Ammon's horn (tissue), 1 donor: Measurements from ENCODE around the gene CALHM2.
"Not testable (repeated sequence)": the region's sequence is repeated elsewhere in the genome, so short reads cannot be mapped to it uniquely, and the experiment has no call there.

ENCODE experiments used
- DNase-seq: peaks from one replicate; pipeline ENCODE4 v3.0.0-alpha.2; 2016; ENCODE audit warnings: low spot score

The CALHM2 gene, protein sequence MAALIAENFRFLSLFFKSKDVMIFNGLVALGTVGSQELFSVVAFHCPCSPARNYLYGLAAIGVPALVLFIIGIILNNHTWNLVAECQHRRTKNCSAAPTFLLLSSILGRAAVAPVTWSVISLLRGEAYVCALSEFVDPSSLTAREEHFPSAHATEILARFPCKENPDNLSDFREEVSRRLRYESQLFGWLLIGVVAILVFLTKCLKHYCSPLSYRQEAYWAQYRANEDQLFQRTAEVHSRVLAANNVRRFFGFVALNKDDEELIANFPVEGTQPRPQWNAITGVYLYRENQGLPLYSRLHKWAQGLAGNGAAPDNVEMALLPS

DNA sequence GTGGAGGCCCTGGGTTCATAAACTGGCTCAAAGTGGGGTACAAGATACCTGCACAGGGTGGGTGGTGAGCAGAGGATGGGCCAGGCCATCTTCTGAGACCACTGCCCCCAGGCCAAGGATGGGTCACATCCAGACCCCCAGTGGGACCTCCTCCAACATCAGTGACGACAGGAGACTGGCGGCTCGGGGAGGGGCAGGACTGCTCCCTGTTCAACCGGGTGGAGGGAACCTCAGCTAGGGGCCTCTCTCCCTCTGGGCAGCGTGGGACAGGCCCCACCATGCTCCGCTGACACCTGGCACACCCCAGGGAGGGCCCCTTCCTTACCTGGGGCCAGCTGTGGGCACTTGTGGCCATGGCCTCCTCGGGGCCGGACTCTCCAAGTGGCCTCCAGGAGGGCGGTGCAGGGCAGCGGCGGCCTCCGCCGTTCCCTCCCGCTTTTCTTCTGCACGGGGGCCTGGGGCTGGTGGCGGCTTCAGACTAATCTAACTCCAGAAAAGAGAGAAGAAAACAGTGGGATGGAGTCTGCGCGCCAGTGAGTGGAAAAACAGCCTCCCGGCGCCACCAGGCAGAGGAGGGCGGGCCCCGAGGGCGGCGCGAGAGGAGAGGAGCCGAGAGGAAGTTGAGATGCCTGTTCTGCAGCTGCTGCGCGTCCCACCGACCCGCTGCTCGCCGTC, at the start of gene CALHM2:
TSS of gene CALHM2 (minus strand) at position 540 of the 675 bp plus-strand sequence. CDS start 2,429 bp downstream, outside the sequence.
- DNase-seq = peak; percentile 70

DNA sequence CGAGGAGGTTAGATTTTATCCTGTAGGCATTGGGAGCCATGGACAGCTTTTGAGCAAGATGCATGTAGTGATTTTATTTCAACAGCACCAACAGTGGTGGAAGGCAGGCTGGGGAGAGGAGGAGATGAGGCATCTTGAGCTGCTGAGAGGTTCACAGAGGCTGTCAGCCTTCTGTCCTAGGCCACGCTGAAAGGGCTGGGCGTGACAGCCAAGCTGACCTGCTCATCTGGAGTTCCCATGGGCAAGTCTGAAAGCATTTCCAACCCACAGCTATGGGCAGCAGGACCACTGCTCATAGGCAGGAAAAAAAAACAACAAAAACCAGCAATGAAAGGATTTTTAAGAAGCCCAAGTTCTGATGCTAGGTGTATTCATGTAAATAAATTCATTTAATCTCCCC, 49.0 kb upstream of the CALHM2 start:
- no peak for DNase-seq

DNA sequence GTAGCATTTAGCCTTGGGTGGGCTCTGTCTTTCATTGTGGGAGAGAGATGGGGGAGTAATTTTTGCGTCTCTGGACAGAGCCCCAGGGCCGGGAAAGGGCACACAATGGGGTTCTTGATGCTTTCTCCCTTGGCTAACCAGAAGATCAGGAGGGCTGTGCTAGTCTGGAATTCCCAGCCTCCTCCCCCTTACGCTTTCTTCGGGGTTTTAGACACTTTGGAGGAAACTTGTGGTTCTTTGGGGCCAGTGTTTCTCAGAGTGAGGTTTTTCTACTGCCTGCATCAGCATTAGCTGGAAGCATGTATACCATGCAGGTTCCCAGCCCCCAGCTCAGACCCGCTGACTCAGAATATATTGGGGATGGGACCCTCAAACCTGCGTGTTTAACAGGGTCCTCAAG, 48.3 kb upstream of the CALHM2 start:
- DNase-seq = no peak

DNA sequence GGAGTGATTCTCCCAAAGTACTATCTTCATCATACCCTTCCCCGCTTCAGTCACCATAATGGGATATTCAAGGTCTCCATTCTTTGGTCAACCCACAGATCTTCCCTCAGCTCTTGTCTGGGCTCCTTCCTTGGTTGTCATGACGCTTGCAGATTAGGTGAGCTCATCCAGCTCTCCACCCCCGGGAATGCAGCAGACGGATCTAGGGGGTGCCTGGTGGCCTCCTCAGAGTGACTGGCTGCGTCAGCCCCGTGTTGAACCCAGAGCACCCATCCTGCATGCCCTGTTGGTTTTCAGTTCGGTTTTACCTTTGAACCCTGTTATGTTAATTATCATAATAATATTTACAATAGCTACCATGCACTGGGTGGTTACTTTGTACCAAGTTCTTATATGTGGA, 47.7 kb upstream of the CALHM2 start:
- DNase-seq = peak; percentile 39

DNA sequence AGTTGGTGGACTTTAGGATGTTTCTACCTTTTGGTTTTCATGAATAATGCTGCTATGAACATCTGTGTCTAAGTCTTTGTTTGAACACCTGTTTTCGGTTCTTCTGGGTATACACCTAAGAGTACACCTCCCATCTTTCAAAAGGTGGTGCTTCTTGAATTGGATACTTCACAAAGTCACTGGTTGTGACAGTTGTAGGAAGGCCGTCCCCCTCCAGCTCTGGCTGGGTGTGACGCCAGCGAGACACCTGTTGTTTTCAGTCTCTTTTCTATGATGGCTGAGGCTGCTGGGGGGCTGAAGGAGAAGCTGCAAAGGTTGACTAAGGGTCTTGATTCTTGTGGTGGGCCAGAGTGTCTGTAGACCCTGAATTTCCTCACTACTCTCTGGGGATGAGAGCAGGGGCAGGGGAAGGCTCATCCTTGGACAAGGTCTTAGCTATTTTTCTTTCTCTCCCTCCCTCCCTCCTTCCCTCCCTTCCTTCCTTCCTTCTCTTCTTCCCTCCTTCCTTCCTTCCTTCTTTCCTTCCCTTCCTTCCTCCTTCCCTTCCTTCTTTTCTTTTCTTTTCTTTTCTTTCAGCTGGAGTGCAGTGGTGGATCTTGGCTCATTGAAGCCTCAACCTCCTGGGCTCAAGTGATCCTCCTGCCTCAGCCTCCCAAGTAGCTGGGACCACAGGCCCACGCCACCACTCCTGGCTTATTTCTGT, 46.9 kb upstream of the CALHM2 start:
- no peak for DNase-seq

DNA sequence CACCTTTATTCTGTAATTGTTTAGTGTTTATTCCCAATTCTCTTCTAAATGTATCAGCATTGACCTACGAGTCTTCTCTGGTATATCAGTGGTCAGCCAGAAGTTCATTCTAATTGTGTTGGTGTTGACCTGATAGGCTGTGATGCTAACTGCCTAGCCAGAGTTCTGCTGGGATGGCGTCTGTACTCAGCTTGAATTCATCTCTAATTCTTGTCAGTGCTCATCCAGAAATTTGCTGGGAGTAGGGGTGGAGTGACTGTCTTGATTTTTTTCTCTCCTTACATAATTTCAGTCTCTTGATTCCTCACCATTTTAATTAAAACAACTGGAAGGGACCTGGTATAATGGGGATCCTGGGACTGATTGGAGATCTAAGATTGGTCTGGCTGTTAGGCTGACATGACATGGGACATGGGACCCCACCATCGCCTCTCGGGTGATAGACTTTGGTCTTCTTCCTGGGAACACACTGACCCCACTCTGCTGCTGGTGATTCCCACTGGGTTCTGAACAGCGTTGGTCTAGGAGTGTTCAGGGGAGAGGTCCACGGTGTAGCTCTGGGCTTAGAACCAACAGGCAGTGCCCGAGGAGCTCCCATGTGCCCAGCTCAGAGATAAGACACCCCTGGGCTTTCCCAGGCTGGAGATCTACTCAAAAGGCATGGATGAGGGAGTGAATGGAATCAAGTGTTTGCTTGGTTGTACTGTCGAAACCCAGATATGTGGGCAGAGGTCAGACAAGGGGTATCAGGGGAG, 45.2 kb upstream of the CALHM2 start:
- DNase-seq = no peak

DNA sequence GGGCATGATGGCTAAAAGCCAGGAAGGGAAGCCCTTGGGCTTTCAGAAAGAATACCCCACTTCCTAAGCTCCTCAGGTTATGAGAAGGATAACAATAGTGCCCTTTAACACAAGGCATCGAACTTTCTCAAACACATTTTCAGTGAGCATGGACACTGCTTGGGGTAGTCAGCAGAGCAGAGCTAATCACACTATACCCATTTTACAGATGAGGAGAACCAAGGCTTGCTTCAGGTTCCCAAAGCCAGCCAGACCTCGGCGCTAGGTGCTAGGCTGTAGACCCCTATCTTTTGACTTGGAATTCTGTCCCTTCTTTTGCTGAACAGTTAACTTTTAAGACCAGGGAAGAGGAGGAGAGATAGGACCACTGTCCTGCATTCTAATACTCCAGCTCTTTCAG, 43.2 kb upstream of the CALHM2 start:
- no peak for DNase-seq

DNA sequence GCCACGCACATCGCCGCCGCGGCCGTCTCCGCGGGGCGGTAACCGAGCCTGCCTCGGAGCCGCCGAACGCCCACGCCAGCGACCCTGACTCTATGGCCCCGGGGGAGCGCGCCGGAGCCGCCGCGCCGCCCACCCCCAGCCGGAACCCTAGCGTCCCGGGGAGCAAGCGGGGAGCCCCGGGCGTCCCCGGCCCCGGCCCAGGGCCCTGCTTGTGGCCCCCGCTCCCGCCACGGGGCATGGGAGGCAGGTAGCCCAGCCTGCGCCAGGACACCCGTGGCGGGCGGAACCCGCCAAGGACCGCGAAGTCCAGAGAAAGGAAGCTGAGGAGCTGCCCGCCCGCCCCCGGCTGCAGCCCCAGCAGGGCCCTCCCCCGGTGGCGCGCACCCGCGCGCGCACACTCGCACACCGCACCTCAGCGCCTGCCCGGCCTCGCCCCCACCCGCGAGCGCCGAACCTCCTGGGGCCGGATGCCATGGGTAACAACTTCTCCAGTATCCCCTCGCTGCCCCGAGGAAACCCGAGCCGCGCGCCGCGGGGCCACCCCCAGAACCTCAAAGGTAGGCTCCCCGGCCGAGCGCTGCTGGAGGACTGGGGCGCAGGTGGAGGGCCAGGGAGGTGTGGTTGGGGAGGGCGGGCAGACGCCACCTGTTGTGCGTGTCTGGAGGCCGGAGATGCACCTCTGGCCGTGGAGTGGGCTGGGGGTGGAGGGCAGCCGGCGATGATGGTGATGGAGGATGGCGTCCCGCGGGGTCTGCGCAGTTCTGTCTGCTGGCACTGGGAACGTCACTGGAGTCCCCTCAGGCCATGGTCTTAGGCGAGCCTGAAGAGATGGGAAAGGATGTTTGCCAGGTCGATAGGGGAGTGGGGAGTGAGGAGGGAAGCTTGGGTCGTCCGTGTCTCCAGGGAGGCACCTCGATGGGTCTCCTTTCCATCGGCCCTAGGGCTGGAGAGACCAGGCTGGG, 42.0 kb upstream of the CALHM2 start:
- no peak for DNase-seq

DNA sequence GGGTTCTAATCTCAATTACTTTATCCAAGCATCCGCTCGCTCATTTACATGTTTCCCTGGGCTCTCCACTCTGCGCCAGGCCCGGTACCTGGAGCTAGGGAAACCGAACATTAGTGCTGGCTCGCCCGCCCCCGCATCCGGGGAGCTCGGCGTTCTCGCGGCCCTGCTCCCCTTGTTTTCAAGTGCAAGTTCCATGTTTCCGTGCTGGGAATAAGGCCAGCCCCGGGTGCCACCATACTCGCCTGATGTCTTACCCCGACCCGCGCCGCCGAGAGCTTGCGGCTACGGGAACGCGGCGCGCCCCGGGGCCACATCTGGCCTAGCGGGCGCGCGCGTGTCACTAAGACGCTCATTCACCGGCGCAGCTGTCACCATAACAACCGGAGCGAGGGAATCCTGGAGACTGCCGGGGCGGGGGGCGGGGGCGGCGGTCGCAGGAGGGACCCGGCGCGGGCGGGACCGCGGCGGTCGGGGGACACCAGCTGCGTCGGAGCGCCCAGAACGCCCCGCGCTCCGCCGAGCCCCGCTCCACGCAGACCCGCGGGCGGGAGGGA, 41.3 kb upstream of the CALHM2 start, which contains the start of gene NEURL1:
TSS of gene NEURL1 (plus strand) at position 344 of the 554 bp plus-strand sequence. CDS start 683 bp downstream, outside the sequence.
- peak; percentile 36 for DNase-seq

DNA sequence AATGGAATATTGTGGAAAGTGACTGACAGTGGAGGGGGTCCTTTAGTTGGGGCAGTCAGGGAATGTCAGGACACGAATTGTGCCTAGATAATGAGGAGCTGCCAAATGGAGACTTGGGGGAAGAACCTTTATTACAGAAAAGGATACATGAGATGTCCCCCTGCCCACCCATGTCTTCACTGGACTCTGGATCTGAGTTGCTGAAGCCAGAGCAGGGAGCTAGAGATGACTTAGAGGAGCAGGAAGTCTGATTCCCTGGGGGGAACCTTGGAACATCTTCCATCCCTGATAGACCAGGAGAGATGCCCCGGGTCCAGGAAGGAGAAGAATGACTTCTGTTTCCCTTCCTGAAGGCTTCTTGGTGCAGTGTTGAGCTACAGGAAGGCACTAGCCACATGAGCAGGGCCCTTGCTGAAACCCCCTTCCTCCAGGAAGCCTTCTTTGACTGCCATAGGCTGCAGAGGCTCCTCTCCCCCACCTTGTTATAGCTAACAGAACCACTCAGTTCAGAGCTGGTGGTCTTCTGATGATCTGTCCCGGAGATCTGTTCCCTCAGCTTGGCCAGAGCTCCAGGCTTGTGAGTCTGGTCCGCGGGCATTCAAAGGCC, 40.6 kb upstream of the CALHM2 start:
- DNase-seq = no peak

DNA sequence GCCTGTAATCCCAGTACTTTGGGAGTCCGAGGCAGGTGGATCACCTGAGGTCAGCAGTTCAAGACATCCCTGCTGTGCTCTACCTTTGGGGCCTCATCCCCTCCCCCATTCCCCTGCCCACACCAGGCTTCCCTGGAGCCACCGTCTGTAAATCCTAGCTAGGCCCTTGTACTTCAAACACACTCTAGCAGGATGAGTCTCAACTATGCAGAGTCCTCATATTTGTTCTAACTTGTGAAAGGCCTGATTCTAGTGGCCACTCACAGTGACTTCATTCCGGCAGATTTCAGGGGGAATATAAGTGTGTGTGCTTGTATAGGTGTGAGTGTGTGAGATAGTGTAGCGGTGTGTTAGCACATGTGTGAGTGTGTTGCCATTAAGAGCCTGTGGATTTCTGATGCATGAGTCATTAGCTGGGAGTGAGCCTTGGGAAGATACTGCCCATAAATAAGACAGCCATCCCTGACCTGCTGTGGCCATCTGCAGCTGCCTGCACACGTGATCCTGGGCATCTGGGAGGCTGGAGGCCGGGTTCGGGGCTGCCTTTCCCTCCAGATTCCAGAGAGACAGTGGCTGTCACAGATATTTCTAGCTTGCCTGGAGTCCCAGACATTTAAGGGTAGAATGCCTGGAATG, 39.7 kb upstream of the CALHM2 start:
- no peak for DNase-seq

DNA sequence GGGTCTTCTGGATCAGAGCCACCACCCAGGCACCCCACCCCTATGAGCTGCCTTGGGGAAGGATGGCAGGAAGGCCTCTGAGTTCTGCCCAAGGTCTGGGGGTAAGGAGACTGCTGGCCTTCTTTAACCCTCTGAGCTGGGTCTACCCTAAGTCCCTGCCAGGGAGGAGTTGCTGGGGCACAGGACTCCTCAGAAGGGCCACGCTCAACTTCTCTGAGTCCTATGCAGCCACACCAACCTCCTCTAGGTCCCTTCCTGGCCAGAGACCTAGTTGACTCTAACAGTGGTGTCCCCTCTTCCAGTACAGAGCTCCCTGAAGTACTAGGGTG, 38.8 kb upstream of the CALHM2 start:
- no peak for DNase-seq

DNA sequence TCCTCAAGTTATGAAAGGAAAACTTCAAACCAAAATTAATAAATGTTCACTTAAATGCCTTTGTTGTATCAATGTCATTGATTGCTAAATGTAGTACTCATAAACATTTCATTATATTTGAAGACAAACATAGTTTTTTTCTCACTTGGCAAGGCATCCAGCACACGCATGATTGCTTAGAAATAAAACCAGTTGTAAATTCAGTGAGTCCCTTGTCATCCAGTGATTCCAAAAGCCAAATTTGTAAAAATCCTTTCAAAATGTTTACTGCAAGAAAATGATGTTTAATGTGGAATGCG, 35.2 kb upstream of the CALHM2 start:
- no peak for DNase-seq

DNA sequence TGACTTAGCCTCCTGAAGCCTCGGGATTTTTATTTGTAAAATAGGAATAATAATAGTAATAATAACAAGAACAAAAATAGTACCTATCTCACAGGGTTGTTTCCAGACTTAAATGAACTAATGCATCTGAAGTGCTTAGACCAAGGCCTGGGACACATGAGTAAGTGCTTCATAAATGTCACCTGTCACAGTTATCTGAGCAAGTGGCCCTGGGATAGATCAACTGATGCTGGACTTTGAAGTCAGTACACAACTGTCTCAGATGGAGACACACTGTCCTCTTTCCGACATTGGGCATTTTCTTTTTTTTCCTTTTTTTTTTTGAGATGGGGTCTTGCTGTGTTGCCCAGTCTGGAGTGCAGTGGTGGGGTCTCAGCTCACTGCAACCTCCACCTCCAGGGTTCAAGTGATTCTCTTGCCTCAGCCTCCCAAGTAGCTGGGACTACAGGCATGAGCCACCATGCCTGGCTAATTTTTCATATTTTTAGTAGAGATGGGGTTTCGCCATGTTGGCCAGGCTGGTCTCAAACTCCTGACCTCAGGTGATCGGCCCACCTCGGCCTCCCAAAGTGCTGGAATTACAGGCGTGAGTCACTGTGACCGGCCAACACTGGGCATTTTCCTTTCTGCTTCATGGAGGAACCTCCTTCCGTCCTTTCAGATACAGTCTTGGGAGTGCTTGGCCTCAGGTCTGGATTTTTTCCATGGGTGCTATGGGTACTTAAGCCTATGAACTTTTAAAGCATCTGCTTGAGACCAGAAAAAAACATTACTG, 34.7 kb upstream of the CALHM2 start:
- not testable (repeated sequence) for DNase-seq

DNA sequence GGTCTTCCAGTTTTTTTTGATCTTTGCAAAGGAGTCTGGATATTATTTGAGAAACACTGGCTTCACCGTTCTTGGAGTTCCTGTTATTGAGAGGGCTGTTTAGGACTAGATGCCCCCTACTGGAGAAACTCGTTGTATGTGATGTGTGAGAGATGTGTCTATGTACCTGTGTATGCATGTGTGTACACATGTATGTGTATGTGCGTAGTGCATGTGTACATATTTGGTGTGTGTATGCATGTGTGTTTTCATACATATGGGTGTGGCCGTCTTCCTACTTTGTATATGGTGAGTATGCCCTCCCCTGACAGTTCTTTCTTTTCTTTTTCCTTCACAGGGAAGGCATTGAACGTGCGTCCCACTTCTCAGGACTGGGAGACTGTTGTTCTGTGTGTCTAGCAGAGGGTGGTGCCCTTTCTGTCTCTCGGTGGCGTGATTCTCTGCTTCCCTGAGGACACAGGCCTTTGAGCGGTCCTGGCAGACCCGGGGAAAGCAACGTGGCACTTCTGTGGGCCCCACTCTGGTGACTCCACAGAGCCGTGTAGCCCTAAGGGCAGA, 29.9 kb upstream of the CALHM2 start:
- DNase-seq = peak; percentile 62

DNA sequence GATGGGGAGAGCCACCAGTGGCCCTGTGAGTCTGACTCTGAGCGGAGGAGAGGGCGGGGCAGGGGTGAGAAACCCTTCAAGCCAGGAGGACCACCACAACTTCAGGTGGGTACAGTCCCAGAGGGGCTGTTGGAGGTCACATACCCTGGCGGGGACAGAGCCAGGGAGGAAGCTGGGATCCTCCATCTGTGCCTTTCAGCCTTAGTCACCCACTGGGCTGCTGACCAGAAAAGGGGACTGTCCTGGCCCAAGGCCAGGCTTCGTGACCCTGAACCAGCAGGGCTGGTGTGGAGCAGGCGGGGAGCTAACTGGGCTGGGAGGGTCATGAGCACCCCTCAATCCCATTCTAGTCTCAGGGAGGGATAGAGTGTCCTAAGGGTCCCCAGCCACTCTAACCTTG, 28.4 kb upstream of the CALHM2 start:
- no peak for DNase-seq

DNA sequence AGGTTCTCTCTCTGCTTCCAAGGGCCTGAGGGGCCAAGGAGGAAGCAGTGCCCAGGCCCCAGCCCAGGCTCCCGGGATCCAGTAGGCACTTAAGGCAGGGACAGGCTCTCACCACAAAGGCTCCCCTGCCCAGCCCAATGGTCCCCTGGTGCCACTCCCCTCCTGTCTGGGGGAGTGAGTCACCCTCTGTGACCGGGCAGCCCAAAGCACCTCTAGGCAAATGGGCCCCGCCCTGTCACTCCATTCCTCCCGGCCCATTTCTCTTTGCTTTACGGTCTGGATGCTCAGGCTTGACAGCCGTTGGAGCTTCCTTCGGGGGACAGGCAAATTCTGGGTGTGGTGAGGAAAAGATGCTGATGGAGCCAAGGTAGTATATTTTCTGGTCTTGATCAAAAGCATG, 27.0 kb upstream of the CALHM2 start, which contains the start of gene CALHM3:
TSS of gene CALHM3 (minus strand) at position 106 of the 400 bp plus-strand sequence. CDS start 208 bp downstream, outside the sequence.
- DNase-seq = no peak

DNA sequence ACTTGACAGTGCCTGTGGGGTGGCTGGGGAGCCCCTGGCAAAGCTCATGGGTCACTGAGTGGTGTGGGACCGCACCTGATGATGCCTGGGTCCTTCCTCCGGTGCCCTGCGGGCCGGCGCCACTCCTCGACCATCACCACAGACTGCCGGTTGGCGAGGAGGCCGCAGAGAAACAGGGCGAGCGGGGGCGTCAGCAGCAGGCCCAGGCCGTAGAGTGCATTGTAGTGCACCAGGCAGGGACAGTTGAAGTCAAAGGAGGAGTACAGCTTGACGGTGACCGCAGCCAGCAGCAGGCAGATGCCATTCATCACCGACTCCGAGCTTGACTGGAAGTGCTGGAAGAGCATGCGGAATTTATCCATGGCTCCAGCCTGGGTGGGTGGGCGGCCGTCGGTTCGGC, 26.5 kb upstream of the CALHM2 start:
- DNase-seq = no peak
